HG03457 (cell line): ENCODE data around the gene EYS.

Experiments used
- ATAC-seq: cut with Tn5 transposase; IDR thresholded peaks from one replicate; pipeline ENCODE4 v1.9.1; 2021; ENCODE audit warnings: moderate number of reproducible peaks; ENCODE audit not compliant: unreplicated experiment

Gene EYS

DNA sequence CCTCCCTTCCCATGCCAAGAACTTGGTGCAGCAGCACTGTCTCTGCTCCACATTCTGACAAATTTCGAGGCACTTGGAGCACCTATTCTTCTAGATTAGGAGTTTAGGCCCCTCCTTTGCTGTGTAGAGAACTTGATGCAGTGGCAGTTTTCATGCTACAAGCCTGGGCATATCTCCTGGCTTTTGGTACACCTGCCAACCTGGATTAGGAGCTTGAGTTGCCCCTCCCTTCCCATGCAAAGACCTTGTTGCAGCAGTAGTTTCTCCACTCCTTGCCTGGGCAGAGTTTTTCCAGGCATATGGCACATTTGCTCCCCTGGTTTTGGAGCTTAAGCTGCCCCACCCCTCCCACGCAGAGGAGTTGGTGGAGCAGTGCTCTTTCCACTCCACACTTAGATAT is 956.1 kb downstream of the EYS start:
- no peak for ATAC-seq

DNA sequence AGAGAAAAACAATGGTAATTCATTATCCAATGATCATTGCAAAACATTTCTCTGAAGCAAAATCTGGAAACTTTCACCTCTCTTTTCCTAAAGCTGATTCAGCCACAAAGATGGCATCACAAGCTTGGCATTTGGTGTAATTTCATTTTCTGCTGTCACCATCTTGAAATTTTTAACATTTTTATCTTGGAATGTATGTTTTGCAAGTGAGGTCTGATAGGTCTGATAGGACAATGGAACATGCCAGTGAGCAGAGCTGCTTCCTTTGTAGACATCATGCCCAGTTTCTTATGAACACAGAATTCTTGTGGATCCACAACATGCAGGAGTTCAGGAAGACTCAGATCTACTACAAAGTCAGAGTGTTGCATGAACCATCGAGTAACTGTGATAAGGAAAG is 969.6 kb downstream of the EYS start:
- no peak for ATAC-seq

DNA sequence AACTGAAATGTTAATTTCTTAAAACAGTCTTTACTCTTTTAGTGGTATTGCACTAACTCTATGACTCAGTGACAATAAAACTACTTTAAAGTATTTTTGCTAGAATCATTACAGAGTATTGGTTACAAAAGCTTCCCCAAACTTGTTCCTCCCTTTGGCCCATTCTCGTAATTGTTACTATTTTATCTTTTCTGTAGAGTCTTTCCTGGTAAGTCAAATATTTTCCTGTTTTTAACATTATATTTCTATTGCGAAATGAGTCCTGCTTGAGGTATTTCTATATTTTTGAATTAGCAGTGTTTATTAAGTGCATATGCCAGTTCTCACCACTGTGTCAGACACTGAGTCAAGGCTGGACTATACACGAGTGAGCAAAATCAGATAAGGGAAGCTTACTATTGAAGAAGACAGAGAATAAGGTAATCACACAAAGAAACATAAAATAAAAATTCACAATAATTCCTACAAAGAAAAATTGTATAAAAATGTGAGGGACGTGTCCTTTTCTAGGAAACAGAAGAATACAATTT is 970.5 kb downstream of the EYS start:
- ATAC-seq = no peak

DNA sequence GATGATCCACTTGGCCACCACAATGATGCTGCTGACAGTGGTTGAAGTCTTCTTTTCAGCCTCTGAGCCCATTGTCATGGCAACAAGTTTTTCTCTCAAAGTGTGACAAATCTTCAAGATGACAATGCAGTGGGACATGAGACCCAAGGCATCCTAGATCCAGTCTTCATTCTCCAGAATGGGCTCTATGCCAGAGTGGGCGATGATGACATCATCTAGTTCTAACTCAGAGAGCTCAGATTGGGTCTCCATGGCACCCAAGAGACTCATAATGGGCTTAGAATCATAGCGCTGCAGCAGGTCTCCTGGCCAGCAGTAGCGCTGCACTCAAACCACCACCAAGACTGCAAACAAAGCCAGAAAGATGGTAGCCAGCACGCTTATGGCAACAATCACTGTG is 973.6 kb downstream of the EYS start:
- no peak for ATAC-seq

DNA sequence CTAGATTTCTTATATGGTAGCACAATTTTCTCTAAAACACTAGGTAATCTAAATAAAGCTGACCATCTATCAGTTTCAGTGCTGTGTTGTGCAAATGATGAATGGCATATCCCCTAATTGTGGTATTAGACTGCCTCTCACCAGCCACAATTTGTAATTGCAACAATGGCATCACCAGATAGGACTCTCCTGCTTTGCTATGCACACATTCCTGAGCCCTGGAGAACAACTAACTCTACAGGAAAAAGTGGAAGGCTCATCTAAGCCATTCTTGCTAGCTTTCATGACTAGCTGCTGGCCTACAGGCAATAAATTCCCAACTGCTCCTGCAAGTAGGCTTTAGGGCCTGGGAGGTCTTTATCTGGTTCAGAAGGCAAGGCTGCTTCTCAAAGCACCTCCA is 974.1 kb downstream of the EYS start:
- no peak for ATAC-seq

DNA sequence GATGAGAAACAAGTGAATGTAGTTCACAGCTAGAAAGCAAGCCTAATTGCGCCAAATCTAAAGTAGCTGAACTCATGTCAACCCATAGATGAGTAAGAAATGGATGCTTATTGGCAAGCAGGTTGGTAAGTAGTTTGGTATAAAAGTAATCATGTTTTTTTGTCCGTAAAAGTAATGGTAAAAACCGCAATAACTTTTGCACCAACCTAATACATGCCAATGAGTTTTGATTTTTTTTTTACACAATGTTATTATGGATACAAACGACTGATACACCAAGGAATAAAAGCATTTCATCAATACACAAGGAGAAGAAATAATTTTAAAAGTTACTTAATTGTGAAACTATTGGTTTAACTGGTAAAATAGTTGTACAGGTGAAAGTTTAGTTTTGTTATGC is 977.5 kb downstream of the EYS start:
- ATAC-seq = no peak

DNA sequence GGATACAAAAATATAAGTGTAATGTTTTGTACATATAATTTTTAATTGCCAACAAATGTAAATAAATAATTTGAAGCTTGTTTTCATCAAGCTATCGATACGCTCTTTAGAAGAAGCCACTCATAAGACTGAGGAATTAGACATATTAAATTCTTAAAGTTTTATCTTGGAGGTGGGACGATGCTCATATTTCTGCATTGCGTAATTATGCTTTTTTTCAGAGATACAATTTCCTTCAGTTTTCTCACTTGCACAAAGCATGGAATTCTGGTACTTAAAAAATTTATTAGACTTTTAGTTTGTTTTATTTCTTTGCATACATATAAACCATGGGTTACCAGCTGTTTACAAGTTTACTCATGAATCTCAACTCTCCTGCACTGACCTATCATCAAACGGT is 980.0 kb downstream of the EYS start:
- ATAC-seq = no peak

DNA sequence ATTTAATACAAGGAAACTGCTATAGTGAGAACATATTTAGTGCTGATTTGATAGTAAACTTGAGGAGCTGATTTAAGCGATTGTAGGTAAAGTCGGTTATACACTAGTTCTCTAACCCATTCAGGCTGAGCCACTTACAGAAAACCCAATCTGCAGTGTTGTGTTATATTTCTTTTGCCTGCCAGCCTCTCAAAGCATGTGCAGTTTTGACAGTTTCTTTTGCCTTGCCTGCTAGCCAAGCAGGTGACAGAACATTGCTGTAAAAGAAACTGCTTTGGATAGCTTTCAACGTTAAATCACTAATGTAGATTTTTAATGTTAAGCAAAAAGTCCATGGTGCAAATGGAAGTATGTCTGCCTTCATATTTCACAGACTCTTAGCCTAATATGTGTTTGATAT is 982.9 kb downstream of the EYS start:
- ATAC-seq = no peak

DNA sequence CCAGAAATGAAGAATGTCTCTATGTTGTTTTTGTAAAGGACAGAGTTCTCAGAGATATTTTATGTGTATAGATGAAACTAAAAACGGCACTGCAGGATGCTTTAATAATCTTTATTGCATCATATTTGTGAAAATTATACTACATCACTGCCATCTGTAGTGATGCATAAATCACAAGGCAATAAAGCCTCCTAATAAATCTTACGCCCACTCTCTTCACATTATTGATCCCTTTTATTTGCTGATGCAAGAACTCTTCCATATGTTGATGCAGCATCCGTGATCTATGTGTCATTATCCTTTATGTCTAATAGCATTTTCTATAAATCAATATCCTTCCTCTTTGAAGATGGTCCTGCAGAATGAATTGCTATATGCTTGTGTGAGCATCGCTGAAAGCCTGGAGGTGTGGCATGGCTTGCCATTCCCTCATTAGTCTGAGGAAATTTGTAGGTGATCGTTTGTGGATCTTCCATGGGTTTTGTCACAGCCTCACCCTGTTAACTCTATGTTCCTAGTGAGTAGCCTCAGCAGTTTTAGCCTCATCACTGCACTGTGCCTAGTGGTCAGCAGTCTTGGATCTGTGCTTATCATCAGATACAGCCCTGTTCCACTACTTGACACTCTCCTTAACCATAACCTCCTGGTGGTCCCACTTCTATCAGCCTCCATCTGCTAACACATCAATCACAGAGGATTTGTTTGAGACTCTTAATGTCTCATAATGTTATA is 983.5 kb downstream of the EYS start:
- ATAC-seq = no peak

DNA sequence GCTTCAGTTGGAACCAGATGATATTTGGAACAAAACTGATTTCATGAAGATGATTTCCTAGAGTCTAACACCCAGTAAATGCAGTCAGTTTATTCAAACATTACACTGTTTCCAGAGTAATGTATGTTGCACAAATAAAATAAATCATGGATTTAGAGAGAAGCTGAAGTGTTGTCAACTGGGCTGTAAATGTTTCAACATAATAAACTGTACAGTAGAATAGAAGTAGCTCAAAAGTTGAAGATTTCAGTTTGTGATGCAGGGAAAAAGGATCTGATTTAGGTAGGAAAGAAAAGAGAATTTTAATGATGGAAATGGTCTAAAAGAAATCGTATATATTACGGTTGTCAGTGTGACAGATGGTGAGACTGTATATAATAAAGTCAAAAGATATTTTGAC is 985.2 kb downstream of the EYS start:
- ATAC-seq = no peak

DNA sequence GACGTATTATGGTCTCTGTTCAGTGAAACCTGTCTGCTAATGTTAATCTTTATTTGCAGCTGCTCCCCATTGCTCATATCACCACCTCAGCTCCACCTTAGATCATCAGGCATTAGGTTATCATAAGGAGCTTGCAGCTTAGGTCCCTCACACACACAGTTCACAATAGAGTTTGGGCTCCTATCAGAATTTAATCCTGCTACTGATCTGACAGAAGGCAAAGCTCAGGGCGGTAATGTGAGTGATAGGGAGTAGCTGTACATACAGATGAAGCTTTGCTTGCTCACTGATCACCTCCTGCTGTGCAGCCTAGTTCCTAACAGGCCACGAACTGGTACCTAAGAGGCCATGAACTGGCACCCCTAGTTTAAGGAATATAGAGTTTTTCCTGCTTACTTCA is 989.7 kb downstream of the EYS start:
- no peak for ATAC-seq

DNA sequence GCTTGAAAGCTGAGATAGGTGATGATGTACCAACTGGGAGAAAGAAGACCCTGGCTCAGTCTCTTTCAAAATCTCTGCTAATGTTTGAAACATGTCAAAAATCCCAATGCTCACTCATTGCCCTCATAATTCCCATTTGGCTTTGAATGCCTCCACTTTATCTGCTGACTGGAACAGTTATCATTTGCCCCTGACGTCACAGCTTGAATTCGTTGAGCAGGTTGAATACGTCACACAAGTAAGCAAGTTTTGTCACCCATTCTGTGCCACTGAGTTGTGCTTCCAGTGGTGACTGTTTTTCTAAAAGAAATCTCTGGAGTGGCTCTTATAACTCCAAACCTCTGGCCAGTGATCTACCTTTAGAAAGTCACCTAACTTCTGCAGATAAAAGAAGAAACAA is 991.4 kb downstream of the EYS start:
- no peak for ATAC-seq

DNA sequence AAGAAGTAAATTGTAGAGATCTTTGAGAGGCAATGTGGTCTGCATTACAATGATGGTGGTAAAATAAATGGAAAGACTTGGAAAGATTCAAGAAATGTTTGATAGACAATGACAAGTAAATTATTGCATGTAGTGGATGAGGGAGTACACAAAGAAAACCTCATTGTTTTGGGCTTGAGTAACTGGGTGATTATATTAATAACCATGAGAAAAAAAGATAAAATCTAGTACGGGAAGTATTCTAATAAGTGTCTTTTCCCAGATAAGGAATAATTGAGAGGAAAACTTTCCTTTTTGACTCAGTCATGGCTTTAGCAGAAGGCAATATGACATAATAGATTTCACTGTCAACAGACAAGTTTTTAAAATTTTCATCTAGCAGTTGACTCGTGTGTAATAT is 993.0 kb downstream of the EYS start:
- no peak for ATAC-seq

DNA sequence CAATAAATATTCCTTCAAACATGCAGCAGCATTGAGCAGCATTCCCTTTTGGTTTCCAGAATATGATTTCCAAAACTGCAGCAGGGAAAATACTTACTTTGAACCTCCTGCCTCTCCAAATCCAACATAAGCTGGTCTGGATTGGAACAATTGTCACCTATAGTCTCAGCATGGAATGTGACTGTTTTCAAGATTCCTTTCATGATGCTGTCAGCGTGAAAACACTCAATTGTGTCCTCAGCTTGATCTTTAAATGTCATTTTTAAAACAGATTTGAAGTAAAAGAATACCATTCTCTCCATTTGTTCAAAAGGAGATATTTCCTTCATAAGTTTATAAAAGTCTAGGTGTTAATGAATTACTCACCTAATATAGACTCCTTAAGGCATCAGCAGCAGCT is 993.9 kb downstream of the EYS start:
- no peak for ATAC-seq

DNA sequence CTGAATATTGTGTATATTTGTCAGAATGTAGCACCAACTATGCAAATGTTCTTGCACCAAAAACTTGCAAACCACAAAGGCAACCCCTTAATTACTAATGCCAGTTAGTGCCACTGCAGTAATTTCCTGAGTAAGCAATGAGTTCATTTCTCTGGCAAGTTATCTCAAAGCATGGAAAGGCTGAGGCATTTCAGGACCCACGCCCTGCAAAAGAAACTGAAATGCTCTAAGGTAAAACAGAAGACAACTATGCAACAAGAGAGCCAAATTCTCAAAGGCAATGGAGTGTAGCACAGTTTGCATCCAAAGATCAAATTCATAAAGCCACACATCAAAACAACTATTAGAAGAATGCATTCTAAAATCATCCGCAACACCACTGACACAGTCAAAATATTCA is 994.4 kb downstream of the EYS start:
- ATAC-seq = no peak

DNA sequence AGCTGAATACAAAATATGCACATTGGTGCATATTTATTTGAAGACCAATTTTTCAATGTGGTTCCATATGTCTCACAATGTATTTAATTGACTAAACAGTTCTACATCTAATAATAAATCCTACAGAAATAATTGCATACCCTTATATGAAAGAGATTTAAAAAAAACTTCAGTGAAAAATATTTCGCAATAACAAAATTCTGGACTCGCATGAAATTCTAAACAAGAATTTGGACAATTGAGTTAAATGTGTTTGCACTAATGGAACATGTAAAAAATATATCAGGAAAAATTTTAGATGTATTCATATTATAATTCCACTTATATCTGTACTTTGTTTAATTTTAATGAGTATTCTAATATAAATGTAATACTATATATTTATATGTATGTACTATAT is 1003.1 kb downstream of the EYS start:
- ATAC-seq = no peak

DNA sequence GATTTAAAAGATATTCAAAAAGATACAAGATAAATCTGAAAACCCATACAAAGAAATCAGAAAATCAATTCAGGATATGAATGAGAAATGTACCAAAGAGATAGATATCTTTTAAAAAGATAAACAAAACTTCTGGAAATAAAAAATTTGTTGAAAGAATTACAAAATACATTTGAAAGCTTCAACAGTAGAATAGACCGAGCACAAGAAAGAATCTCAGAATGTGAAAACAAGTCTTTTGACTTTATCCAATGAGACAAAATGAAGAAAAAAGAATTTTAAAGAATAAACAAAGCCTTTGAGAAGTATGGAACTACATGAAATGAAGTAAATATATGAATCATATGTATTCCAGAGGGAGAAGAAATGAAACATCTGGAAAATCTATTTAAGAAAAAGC is 1011.0 kb downstream of the EYS start:
- no peak for ATAC-seq

DNA sequence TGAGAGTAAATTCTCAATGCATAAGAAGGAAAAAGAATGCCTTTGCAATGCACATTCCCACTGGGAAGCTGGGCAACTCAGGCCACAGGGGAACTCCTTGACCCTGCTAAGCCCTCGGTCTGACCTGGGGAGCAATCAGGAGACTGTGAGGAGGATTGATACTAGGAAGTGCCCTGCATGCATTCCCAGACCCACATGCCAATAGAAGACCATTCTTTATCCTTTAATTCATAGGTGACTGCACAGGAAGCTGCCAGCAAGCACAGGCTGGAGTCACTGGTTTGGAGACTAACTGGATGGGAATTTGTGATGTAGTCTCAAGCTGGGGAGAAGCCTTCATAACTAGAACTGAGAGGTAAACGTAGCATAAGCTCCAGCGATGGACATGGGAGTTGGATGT is 1012.7 kb downstream of the EYS start:
- no peak for ATAC-seq

DNA sequence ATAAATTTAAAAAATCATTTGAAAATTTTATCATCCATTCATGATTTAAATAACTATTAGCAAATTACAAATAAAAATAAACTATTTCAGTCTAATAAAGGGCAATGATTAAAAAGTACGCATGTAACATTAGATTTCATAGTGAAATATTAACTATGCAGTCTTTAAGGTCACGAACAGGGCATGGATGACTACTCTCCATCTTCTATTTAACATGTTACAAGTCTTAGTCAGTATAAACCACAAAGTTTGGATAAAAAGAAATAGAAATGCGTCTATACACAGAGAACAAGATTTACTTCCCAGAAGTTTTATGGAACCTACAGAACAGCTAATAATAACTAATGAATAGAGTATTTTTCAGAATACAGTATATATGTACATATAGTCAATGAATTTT is 1016.0 kb downstream of the EYS start:
- ATAC-seq = no peak

DNA sequence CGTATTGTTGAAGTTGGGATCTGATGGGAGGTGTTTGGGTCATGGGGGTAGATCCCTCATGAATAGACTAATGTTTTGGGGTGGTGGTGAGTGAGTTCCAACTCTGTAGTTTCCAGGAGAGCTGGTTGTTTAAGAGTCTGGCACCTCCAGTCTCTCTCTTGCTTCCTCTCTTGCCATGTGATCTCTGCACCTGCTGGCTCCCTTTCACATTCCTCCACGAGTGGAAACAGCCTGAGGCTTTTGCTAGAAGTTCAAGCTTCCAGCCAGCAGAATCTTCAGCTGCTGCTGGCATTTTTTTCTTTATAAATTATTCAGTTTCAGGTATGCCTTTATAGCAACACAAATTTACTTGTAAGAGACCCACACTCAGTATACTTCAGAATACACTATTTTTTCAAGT is 1021.6 kb downstream of the EYS start:
- ATAC-seq = no peak

DNA sequence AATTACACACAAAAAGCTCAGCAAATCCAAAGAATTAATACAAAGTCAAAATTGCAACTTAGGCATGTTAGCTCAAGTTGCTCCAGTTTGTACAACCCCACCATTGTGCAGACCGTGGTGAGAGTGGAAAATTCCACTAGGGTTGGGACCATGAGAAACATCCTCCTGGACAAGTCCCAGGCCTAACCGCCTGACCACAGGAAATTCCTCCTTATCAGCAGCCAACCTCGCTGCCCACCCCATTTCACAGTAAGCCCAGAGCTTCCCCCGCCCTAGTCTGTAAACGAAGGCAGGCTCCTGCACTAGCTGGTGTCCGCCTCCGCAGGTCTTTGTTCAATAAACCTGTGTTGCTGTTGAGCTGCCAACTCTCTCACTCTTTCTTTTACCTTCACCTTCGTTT is 1023.3 kb downstream of the EYS start:
- no peak for ATAC-seq

DNA sequence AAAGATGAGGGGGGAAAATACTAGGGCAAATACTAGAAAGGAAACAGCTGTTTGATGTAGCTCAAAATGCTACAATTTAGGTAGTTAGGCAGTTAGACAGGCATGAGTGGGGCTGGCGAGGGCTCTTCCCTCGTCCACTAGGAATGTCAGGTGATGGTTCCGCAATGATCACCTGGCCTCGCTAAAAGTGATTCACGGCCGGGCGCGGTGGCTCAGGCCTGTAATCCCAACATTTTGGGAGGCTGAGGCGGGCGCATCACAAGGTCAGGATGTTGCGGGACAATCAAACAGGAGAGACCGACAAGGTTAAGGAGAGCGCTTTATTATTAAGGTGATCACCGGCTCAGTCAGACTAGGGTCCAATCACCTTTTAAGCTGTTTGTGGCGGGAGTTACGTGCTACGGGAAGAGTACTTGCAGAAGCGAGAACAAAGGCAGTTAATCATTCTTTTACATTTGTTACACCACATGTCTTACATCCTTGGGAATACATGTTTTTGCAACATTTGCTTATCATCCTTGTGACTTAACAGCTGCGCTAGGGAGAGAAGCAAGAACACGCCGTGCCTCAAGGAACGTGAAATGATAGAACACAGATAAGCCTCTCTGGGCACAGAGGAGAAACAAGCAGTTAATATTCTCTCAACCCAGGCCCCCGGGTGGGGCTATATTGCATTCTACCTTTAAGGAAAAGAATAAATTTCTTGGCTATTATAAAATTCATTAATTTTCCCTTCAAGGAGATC is 1025.4 kb downstream of the EYS start:
- no peak for ATAC-seq

DNA sequence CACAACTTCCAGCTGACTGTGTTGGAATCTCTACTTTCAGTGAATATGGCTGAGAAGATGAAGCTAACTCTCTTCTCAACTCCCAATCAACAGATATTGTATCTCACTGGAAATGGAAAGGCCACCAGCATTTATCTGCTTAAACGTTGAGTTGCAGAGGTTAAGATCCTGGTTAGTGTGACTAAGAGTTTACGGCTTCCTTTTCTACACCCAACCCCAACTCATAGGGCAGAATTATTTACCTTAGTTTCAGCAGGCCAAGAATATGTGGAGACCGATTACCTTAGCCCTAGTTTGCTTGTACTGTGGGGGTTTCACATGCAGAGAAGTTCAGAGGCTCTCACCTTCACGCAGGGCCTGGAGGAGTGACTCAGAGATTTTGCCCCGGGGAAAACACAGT is 1026.6 kb downstream of the EYS start:
- ATAC-seq = no peak
